Hepatocyte (in vitro differentiated cells): ENCODE measurements around the gene PALLD. TPM values are rescaled to one million over a fixed set of nuclear protein-coding genes. Genes with fewer than 3 reads are reported as not detected.

Source experiments
- DNase-seq: peaks from one replicate; pipeline ENCODE4 v3.0.0-alpha.2; 2016; ENCODE audit warnings: low spot score
- H2AFZ ChIP-seq: fragments of 200-600 bp; sonication (generic); 2 replicates; pipeline ENCODE4 v1.6.0; 2016; ENCODE audit warnings: antibody characterized with exemption, mild to moderate bottlenecking
- H3K27ac ChIP-seq: fragments of 200-600 bp; sonication (generic); 2 replicates; pipeline ENCODE4 v1.5.1; 2016; ENCODE audit warnings: mild to moderate bottlenecking
- H3K27me3 ChIP-seq: fragments of 200-600 bp; sonication (generic); 2 replicates; pipeline ENCODE4 v1.6.1; 2016
- H3K36me3 ChIP-seq: fragments of 200-600 bp; sonication (generic); replicated peaks from 2 replicates; pipeline ENCODE4 v1.5.1; 2016; ENCODE audit warnings: low read depth; ENCODE audit not compliant: insufficient read depth
- H3K4me1 ChIP-seq: fragments of 200-600 bp; sonication (generic); 2 replicates; pipeline ENCODE4 v1.5.1; 2016; ENCODE audit warnings: mild to moderate bottlenecking, moderate library complexity; ENCODE audit not compliant: insufficient read depth
- H3K4me2 ChIP-seq: fragments of 200-600 bp; sonication (generic); 2 replicates; pipeline ENCODE4 v1.6.0; 2016
- H3K4me3 ChIP-seq: fragments of 200-600 bp; sonication (generic); 2 replicates; pipeline ENCODE4 v1.5.1; 2016; ENCODE audit warnings: mild to moderate bottlenecking
- H3K79me2 ChIP-seq: fragments of 200-600 bp; sonication (generic); 2 replicates; pipeline ENCODE4 v1.6.0; 2017; ENCODE audit warnings: mild to moderate bottlenecking
- H3K9me2 ChIP-seq: fragments of 200-600 bp; sonication (generic); replicated peaks from 2 replicates; pipeline ENCODE4 v1.6.0; 2017; ENCODE audit warnings: mild to moderate bottlenecking; ENCODE audit not compliant: insufficient read depth
- H3K9me3 ChIP-seq: fragments of 200-600 bp; sonication (generic); 2 replicates; pipeline ENCODE4 v1.5.1; 2016; ENCODE audit warnings: low read depth, mild to moderate bottlenecking
- H4K20me1 ChIP-seq: fragments of 200-600 bp; sonication (generic); 2 replicates; pipeline ENCODE4 v1.6.0; 2016; ENCODE audit warnings: mild to moderate bottlenecking; ENCODE audit not compliant: insufficient read depth, poor library complexity, severe bottlenecking
- CTCF ChIP-seq: fragments of 200-600 bp; sonication (generic); IDR thresholded peaks from 2 replicates; pipeline ENCODE4 v1.5.1; 2016; ENCODE audit warnings: antibody characterized with exemption, mild to moderate bottlenecking; ENCODE audit not compliant: poor library complexity
- EZH2 ChIP-seq: fragments of 200-600 bp; sonication (generic); IDR thresholded peaks from 2 replicates; pipeline ENCODE4 v1.6.1; 2016; ENCODE audit warnings: antibody characterized with exemption, mild to moderate bottlenecking, borderline replicate concordance
- EZH2phosphoT487 ChIP-seq: fragments of 200-600 bp; sonication (generic); IDR thresholded peaks from one replicate; pipeline ENCODE4 v1.6.1; 2018; ENCODE audit warnings: antibody characterized with exemption, mild to moderate bottlenecking, low read depth, moderate library complexity; ENCODE audit not compliant: unreplicated experiment, severe bottlenecking
- WGBS: methylation state at CpG from one replicate; pipeline ENCODE4 v1.1.6; 2016; ENCODE audit warnings: low lambda C conversion rate; ENCODE audit errors: missing lambda C conversion rate; 5-methylcytosine and 5-hydroxymethylcytosine counted together
- polyA plus RNA-seq: library from polyadenylated mRNA; unstranded; fragments of >200 nt; fragmentation: Nextera tagmentation; extraction: Ambion mirVana; gene quantifications from 2 replicates; pipeline ENCODE4 v1.2.1, GENCODE V29; 2016
- total RNA-seq: library from RNA; depleted of rRNA; stranded (reverse); fragments of >200 nt; gene quantifications from 2 replicates; pipeline ENCODE4 v1.2.3, GENCODE V29; 2014

The PALLD gene
- total and polyA plus RNA-seq, 2 experiments from 2014 or later = 82.7 to 85.2 TPM

- Histone ChIP-seq H3K9me2 (no peaks in the 10 kb centered on the region), H2AFZ (no peak overlapping the region)
Observed at GRCh38 chr4:168485156-168485910, 11.5 kb upstream of the PALLD start.

GRCh38 chr4:168486912-168487281, 10.0 kb upstream of the PALLD start:
- H3K27ac ChIP-seq = no peak overlapping the region
- TF ChIP-seq EZH2phosphoT487 (no peak), EZH2 (no peak), CTCF (no peak)
- H3K9me2 ChIP-seq = no peaks in the 10 kb centered on the region
- H3K27me3 ChIP-seq = no peaks in the 10 kb centered on the region
- no peak overlapping the region for H3K4me2 ChIP-seq
- no peak overlapping the region for H3K4me3 ChIP-seq
- H3K79me2 ChIP-seq = no peaks in the 10 kb centered on the region
- WGBS = 95% methylated on average over 1 of the region's 1 CpG
- H3K36me3 ChIP-seq = no peaks in the 10 kb centered on the region
- H3K4me1 ChIP-seq = no peaks in the 10 kb centered on the region
- no peaks in the 10 kb centered on the region for H3K9me3 ChIP-seq
- DNase-seq = peak; percentile 26
- H2AFZ ChIP-seq = no peak overlapping the region
- no peaks in the 10 kb centered on the region for H4K20me1 ChIP-seq

More at GRCh38 chr4:168485156-168485910, 11.5 kb upstream of the PALLD start:
- Histone ChIP-seq H4K20me1 (no peaks in the 10 kb centered on the region), H3K27me3 (no peaks in the 10 kb centered on the region), H3K4me3 (no peak overlapping the region), H3K36me3 (no peaks in the 10 kb centered on the region), H3K9me3 (no peaks in the 10 kb centered on the region), H3K79me2 (no peaks in the 10 kb centered on the region), H3K27ac (no peak overlapping the region), H3K4me1 (peaks cover 4% of the 10 kb centered on the region), H3K4me2 (no peak overlapping the region)
- no peak for DNase-seq
- TF ChIP-seq EZH2phosphoT487 = no peak
- no peak for TF ChIP-seq EZH2
- TF ChIP-seq CTCF = no peak
- WGBS = 82% methylated on average over 2 of the region's 2 CpGs

GRCh38 chr4:168487282-168488035, 9.4 kb upstream of the PALLD start:
- 76% methylated on average over 9 of the region's 9 CpGs for WGBS

More at GRCh38 chr4:168487282-168488035, 9.4 kb upstream of the PALLD start:
- Histone ChIP-seq H3K79me2 (no peaks in the 10 kb centered on the region), H3K4me2 (no peak overlapping the region), H3K9me2 (no peaks in the 10 kb centered on the region), H2AFZ (no peak overlapping the region), H3K27ac (no peak overlapping the region), H3K27me3 (no peaks in the 10 kb centered on the region), H4K20me1 (no peaks in the 10 kb centered on the region), H3K4me1 (no peaks in the 10 kb centered on the region), H3K9me3 (no peaks in the 10 kb centered on the region), H3K36me3 (no peaks in the 10 kb centered on the region), H3K4me3 (no peak overlapping the region)
- TF ChIP-seq EZH2 (no peak), EZH2phosphoT487 (no peak), CTCF (no peak)
- no peak for DNase-seq
